Stimulated activated CD8-positive, alpha-beta memory T cell treated with anti-CD3 and anti-CD28 coated beads, Interleukin-12 subunit alpha, Interleukin-12 subunit beta, amount 100 ng/mL, for 1 hour (primary cell): Measurements from ENCODE around the gene JPH4.

Source experiments
- DNase-seq: peaks from one replicate; pipeline ENCODE4 v3.0.0-alpha.2; 2020; ENCODE audit warnings: low read depth

JPH4 gene

DNA sequence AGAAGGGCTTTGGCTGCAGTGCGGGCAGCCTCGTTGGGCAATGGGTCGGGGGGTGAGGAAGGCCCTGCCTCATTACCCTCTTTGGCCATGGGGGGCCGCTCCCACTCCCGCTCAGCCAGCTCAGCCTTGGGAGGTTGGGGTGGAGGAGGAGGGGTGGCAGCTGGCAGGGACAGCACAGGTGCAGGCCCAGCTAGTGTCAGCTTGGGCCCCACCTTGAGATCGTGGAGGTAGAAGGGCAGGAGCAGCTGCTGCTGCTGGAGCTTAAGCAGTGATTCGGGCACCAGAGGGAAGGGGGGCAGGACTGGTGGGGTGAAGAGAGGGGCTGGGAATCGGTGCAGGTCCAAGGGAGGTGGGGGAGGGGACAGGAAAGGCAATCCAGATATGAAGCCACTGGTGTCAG is 53.0 kb downstream of the JPH4 start:
- no peak for DNase-seq

- no peak for DNase-seq
Observed at GRCh38 chr14:23524954-23525353, 53.6 kb downstream of the JPH4 start.

DNA sequence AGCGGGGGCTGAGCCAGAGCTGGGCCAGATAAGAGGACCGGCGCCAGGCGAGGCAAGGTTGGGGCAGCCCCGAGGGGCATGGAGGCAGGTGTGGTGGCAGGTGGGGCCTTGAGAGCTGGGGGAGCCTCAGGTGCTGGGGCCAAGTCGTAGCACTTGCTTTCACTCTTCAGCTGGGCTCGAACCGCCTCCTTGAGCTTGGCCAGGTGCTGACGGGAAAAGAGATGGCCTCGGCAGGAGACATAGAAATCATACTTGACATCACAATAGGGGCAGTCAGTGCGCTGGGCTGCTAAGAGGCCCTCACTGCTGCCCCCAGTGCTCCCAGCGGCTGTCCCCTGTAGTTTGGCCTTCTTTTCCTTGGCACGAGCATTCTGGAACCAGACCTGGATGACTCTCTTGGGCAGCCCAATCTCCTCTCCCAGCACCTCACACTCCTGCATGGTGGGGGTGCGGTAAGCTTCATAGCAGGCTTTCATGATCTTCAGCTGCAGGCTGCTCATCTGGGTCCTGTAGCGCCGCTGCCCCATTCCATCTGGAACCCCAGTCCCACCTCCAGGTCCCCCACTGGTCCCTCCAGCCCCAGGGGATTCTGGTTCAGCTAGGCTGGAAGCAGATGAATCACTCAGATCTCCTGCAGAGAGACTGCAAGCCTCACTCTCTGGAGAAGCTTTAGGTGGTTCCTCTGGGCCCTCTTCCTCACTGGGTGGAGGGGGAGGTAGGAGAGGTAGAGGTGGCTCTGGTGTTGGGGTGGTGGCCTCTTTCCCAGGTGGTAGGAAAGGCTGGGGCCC is 55.2 kb downstream of the JPH4 start:
- DNase-seq = no peak

- no peak for DNase-seq
Observed at GRCh38 chr14:23522643-23523198, 55.9 kb downstream of the JPH4 start.

DNA sequence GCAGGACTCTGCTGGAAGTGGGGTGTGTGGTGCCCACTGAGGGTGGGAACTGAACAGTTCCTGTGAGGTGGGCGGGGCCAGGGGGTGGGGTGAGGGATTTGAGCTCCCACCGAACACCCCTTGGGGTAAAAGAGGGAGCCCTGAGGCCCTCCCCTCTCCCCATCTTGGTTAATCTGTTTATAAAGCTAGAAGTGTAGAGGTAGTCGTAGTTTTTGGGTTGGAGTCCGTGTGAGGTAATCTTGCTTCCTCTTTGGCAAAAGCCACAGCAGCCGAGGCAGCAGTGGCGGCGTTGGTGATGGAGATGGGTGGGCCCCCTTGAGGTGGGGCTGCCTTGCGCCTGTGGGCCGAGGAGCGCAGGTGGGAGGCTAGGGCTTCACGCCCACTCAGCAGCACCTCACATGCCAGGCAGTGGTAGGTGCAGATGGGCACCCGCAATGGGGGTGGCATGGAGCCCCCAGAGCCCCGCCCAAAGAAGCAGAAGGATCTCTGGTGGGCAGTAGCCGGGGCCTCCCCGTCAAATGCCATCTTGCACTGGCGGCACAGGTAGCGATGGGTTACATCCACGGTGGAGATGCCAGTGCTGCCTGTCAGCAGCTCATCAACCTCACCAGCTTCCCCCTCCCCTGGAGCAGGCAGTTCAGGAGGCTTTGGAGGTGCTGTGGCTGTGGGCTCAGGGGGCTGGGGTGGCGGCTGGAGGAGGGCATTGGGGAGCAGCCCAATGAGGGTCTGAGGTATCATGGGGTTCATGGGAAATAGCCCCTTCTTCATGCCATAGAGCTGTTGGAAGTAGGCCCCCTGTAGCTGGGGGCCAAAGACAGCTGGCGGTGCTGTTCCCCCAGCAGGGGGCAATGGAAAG is 56.6 kb downstream of the JPH4 start:
- DNase-seq = no peak

GRCh38 chr14:23520899-23521533 is 57.6 kb downstream of the JPH4 start:
- DNase-seq = no peak

DNA sequence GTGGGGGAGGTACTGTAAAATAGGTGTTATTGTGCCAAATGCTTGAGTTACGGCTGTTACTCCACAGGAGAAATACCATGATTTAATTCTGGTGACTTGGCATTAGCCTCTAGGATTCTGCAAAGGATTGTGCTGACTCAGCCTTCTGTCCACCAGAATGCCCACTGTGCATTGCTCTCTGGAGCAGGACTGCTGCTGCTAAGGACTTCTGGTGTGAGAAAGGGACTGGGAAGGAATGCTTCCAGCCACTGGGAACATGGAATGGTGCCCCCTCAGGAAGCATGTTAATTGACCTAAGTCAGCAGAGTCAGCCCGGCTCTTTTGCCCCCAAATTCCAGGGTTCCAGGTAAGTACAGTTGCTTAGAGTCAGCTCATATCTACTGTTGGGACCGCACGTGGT is 59.9 kb downstream of the JPH4 start:
- DNase-seq = no peak
